HepG2 (cell line): ENCODE data around the gene SNAP25.

Source experiments
- ARNT ChIP-seq: fragments of 450-650 bp; IDR thresholded peaks from 2 replicates; pipeline ENCODE4 v1.6.1; 2017
- CEBPB ChIP-seq: IDR thresholded peaks from 2 replicates; pipeline ENCODE4 v1.6.1; 2011; ENCODE audit warnings: low read depth, low read length, improper control_type of control experiment, borderline replicate concordance
- ELF4 ChIP-seq: sonication (generic); formaldehyde crosslinking; IDR thresholded peaks from 2 replicates; pipeline ENCODE4 v1.5.0; 2020; ENCODE audit warnings: missing genetic modification reagents, mild to moderate bottlenecking, moderate library complexity, borderline replicate concordance
- NFKBIZ ChIP-seq: IDR thresholded peaks from 2 replicates; pipeline ENCODE4 v1.6.1; 2018; ENCODE audit warnings: missing genetic modification reagents, missing compliant biosample characterization
- POLR2AphosphoS5 ChIP-seq: IDR thresholded peaks from 2 replicates; pipeline ENCODE4 v1.6.1; 2012; ENCODE audit warnings: low read depth, low read length
- SALL2 ChIP-seq: sonication (generic); formaldehyde crosslinking; IDR thresholded peaks from 2 replicates; pipeline ENCODE4 v1.8.1; 2023; ENCODE audit warnings: mild to moderate bottlenecking, missing genetic modification reagents, inconsistent platforms
- ZNF326 ChIP-seq: sonication (generic); formaldehyde crosslinking; IDR thresholded peaks from 2 replicates; pipeline ENCODE4 v1.4.0; 2020; ENCODE audit warnings: missing genetic modification reagents, borderline replicate concordance
- ZNF331 ChIP-seq: sonication (generic); formaldehyde crosslinking; IDR thresholded peaks from 2 replicates; pipeline ENCODE4 v1.4.0; 2020; ENCODE audit warnings: missing genetic modification reagents
- ZNF354B ChIP-seq: sonication (generic); formaldehyde crosslinking; IDR thresholded peaks from 2 replicates; pipeline ENCODE4 v1.8.0; 2022; ENCODE audit warnings: mild to moderate bottlenecking, missing genetic modification reagents
- ZNF570 ChIP-seq: sonication (generic); formaldehyde crosslinking; IDR thresholded peaks from 2 replicates; pipeline ENCODE4 v1.4.0; 2020; ENCODE audit warnings: mild to moderate bottlenecking, missing genetic modification reagents, borderline replicate concordance
- ZNF773 ChIP-seq: sonication (generic); formaldehyde crosslinking; IDR thresholded peaks from 2 replicates; pipeline ENCODE4 v1.4.0; 2020; ENCODE audit warnings: missing genetic modification reagents, borderline replicate concordance
- TF ChIP-seq, protein P1 (sequence below): sonication (generic); formaldehyde crosslinking; conservative IDR thresholded peaks from 2 replicates; pipeline ENCODE4 v1.4.0; 2020; ENCODE audit warnings: missing genetic modification reagents
- TF ChIP-seq, protein P2 (sequence below), 2 experiments: sonication (generic) in 1 of 2; formaldehyde crosslinking in 1 of 2; IDR thresholded peaks; 2 replicates each; pipeline versions ENCODE4 v1.4.0 to v1.6.1; 2018 to 2020; ENCODE audit warnings: missing genetic modification reagents in 2 of 2, borderline replicate concordance in 1 of 2, low read depth in 1 of 2, mild to moderate bottlenecking in 1 of 2, missing biosample characterization in 1 of 2

GRCh38 chr20:10217721-10218410 lies 764 bp upstream of the SNAP25 start:
- TF ChIP-seq CEBPB: no peak
- TF ChIP-seq ZNF331: no peak
- TF ChIP-seq, protein P1, sequence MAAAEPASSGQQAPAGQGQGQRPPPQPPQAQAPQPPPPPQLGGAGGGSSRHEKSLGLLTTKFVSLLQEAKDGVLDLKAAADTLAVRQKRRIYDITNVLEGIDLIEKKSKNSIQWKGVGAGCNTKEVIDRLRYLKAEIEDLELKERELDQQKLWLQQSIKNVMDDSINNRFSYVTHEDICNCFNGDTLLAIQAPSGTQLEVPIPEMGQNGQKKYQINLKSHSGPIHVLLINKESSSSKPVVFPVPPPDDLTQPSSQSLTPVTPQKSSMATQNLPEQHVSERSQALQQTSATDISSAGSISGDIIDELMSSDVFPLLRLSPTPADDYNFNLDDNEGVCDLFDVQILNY (CRISPR knock-in tag): no peak
- no peak for TF ChIP-seq SALL2 (CRISPR knock-in tag)
- TF ChIP-seq ARNT: no peak
- TF ChIP-seq, protein P2, sequence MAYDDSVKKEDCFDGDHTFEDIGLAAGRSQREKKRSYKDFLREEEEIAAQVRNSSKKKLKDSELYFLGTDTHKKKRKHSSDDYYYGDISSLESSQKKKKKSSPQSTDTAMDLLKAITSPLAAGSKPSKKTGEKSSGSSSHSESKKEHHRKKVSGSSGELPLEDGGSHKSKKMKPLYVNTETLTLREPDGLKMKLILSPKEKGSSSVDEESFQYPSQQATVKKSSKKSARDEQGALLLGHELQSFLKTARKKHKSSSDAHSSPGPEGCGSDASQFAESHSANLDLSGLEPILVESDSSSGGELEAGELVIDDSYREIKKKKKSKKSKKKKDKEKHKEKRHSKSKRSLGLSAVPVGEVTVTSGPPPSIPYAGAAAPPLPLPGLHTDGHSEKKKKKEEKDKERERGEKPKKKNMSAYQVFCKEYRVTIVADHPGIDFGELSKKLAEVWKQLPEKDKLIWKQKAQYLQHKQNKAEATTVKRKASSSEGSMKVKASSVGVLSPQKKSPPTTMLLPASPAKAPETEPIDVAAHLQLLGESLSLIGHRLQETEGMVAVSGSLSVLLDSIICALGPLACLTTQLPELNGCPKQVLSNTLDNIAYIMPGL (CRISPR knock-in tag; IDR thresholded peaks at IDR 0.05; ENCODE audit: borderline replicate concordance in 1 of 2, low read depth in 1 of 2): no peak
- TF ChIP-seq ELF4 (CRISPR knock-in tag): no peak
- TF ChIP-seq ZNF570 (CRISPR knock-in tag): no peak
- no peak for TF ChIP-seq ZNF354B
- no peak for TF ChIP-seq NFKBIZ
- no peak for TF ChIP-seq ZNF773 (CRISPR knock-in tag)
- no peak for TF ChIP-seq POLR2AphosphoS5
- no peak for TF ChIP-seq ZNF326 (CRISPR knock-in tag)
